ENCODE results near the gene DNAH14.

DNAH14 gene

DNA sequence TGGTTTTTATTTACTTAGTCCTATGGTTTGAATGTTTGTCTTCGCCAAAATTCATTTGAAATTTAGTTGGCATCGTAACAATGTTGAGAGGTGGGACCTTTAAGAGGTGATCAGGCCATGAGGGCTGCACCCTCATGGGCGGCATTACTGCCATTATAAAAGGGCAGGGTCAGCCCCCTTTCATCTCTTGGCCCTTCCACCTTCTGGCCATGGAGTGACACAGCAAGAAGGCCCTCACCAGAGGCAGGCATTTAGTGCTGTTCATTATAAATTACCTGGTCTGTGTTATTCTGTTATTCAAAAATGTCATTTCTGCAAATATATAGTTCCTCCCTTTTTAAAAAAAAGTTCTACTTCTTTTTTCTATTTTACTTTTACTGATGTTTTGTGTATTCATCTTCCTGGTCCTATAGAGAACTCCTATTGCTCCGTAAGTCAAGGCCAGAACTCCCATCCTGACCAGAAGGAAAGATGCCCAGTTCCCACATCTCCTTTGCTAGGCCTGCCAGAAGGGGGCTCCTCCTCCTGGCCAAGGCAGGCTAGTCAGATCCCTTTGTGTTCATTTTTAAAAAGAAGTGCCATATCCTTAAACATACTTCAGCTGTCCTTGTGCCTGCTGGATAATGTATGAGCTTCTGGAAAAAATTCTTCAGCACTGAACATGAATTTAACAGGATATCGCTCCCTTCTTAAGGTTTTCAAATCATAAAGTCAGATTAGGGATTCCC lies 508.4 kb downstream of the DNAH14 start:
- TF ChIP-seq, protein P1, sequence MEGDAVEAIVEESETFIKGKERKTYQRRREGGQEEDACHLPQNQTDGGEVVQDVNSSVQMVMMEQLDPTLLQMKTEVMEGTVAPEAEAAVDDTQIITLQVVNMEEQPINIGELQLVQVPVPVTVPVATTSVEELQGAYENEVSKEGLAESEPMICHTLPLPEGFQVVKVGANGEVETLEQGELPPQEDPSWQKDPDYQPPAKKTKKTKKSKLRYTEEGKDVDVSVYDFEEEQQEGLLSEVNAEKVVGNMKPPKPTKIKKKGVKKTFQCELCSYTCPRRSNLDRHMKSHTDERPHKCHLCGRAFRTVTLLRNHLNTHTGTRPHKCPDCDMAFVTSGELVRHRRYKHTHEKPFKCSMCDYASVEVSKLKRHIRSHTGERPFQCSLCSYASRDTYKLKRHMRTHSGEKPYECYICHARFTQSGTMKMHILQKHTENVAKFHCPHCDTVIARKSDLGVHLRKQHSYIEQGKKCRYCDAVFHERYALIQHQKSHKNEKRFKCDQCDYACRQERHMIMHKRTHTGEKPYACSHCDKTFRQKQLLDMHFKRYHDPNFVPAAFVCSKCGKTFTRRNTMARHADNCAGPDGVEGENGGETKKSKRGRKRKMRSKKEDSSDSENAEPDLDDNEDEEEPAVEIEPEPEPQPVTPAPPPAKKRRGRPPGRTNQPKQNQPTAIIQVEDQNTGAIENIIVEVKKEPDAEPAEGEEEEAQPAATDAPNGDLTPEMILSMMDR (IDR thresholded peaks at IDR 0.05; ENCODE audit: extremely low read depth, insufficient read depth, missing control alignments), result peak; percentile 30
- in situ Hi-C loops (cut with MboI; ENCODE audit: low pct_unique_long_range_greater_than_20kb, low sequenced_read_pairs, unreplicated experiment), result no loop called here
- no peak for DNase-seq (ENCODE audit: low spot score)

DNA sequence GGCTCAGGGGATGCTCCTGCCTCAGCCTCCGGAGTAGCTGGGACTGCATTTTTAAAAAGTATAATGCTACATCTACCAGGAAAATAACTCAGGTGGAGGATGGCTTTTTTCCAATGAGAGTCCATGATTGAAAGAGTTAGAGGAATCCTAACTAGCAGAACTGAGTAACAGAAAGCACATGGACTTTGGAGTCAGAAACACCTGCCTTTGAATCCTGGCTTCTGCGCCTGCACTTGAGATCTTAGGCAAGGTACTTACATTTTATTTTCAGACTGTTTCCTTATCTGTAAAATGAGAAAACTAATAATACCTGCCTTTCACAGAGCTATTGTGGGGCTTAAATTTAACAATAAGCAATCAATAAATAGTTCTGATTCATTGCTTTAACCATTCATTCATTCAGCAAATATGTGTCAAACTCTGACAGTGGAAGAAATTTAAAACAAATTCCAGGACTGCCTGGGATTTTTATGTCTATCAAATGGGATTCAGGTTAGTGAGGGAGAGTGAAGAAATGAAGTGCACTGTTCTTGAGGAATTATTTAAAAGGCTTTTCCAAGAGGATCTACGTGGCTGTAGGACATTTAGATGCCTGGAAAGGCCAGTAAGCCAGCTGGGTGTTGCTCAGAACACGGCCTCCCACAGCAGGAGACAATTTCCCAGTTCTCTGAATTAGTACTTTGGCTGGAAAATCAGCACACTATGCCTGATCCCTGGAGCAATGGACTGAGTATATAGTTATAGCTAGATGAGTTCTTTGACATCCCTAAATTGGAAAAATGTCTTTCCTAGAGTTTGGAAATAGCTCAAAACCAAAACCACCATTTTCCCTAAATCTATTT lies 511.1 kb downstream of the DNAH14 start:
- TF ChIP-seq, protein P1 (IDR thresholded peaks at IDR 0.05; ENCODE audit: extremely low read depth, insufficient read depth, missing control alignments), result no peak
- in situ Hi-C loops (cut with MboI; ENCODE audit: low pct_unique_long_range_greater_than_20kb, low sequenced_read_pairs, unreplicated experiment), result no loop called here
- no peak for DNase-seq (ENCODE audit: low spot score)

DNA sequence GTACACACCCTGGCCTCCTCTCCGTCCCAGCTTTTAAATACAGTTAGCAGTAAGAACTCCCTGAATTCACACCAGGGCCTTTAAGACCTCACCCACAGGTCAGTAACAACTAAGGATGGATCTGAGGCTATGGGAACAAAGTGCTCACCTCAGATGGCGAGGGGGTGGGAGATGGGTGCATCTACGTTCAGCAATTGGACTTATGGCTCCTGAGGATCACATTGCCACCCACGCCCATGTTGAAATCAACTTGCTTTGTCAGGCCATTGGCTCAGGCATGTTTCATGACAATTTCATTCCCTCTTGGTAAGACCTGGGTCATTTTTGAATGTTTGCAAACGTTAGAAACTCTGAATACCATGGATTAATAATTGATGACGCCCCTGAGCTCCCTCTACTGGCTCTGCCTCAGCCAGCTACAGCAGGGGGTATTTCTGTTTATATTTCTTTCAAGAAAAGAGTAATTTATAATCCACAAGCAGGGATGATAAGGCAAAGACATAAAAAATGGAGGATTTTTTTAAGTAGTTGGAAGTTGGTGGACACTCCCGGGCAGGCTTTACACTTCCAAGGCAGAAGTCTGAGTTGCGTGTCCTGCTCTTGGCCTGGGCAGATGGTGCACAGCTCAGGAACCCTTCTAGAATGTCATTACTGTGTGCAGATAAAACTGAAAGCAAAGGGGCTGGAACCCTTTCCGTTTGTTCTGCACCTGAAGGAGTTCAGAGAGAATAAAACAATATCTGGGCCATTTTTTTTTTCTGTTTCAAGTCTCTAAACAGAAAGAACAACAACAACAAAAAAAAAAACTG lies 512.0 kb downstream of the DNAH14 start:
- in situ Hi-C loops (cut with MboI; ENCODE audit: low pct_unique_long_range_greater_than_20kb, low sequenced_read_pairs, unreplicated experiment), result no loop called here
- TF ChIP-seq, protein P1 (IDR thresholded peaks at IDR 0.05; ENCODE audit: extremely low read depth, insufficient read depth, missing control alignments), result peak; percentile 50
- DNase-seq (ENCODE audit: low spot score), result no peak

DNA sequence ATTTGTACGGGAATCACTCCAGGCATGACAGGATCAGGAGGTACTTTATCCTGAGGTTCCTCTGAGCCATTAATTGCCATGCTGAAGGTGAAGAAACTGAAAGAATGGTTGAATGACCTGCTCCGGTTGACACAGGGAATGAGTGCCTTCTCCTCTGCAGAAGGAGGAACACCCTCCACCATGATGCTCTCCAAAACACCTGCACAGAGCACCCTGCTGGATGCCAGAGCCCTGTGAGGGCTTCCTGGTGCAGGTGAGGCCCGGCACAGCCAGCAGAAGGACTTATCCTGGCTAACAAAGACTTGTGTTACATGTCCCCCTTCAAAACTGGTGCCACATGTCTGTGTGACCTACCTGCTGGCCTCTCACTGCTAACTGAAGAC lies 512.6 kb downstream of the DNAH14 start:
- in situ Hi-C loops (cut with MboI; ENCODE audit: low pct_unique_long_range_greater_than_20kb, low sequenced_read_pairs, unreplicated experiment), result no loop called here
- no peak for DNase-seq (ENCODE audit: low spot score)
- TF ChIP-seq, protein P1 (IDR thresholded peaks at IDR 0.05; ENCODE audit: extremely low read depth, insufficient read depth, missing control alignments), result no peak

DNA sequence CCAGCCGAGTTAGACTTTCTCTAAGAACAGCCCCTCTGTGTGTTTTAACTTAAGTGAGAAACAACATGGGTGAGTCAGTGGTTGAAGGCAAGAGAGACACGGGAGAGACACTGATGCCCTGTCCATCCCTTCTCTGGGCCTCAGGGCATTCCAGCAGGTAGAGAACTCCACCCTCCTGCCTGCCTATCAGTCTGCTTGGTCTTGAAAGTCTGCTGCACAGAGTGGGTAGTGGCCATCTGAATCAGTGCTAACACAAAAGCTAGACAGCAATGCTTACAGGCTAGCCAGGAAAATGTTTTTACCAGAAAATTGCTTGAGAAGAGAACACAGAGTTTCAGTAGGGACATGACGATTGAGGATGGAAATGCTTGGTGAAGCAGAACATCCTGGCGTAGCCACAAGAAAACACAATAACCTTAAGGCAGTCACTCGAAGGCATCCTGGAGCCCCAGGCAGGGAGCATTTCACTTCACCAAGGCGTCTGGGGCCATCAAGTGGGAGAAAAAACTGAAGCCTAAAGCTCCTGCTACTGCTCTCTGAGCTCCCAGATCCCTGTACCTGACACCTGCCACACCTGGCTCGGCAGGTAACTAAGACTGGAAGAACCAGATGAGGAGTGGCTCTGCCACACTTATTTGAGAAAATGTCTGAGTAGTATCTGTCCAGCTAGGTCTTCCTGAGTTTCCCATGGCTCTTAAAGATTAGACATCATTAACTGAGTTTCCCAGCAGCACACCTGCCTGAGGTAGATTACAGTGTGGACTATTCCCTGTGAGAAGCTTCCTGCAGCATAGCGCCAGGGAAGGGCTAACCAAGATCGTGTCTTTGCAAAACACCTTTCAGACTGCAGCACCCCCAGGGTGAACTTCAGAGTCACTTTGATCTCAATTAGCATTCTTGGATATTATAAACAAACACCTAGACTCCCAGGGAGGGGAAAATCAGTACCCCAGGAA lies 516.4 kb downstream of the DNAH14 start:
- in situ Hi-C loops (cut with MboI; ENCODE audit: low pct_unique_long_range_greater_than_20kb, low sequenced_read_pairs, unreplicated experiment), result no loop called here
- no peak for DNase-seq (ENCODE audit: low spot score)

More for the DNA sequence above, 516.4 kb downstream of the DNAH14 start:
- TF ChIP-seq, protein P1 (IDR thresholded peaks at IDR 0.05; ENCODE audit: extremely low read depth, insufficient read depth, missing control alignments), result no peak
